ENCODE data around the gene SETDB2.

SETDB2 gene

DNA sequence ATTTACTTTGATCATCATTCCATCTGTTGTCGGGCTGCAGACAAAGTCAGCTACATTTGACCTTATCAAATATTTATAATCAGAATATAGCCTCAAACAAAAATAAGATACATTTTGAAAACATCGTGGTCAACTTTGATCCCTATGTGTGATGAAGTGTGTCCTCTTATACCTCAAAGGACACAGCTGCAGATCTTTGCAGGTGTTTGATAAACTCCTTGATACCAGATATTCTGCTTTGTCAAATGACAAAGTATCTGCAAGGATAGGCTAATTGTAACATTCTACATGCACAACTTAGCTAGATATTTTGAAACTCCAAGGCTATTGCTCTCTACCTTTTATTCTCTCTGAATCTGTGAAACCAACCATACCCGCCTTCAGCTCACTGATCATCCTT, 95.7 kb downstream of the SETDB2 start:
- Histone ChIP-seq H3K4me3 (ENCODE audit: low read depth, low read length) (no peak overlapping the region), H3K4me1 (ENCODE audit: control insufficient read depth, insufficient read depth, low read length) (no peaks in the 10 kb centered on the region), H3K36me3 (ENCODE audit: control insufficient read depth, insufficient read depth, low read length) (no peaks in the 10 kb centered on the region), H3K9ac (ENCODE audit: low read depth, low read length) (no peak overlapping the region), H3K27me3 (ENCODE audit: control insufficient read depth, insufficient read depth, low read length) (no peaks in the 10 kb centered on the region), H3K9me3 (ENCODE audit: control insufficient read depth, insufficient read depth, low read length) (no peaks in the 10 kb centered on the region)

DNA sequence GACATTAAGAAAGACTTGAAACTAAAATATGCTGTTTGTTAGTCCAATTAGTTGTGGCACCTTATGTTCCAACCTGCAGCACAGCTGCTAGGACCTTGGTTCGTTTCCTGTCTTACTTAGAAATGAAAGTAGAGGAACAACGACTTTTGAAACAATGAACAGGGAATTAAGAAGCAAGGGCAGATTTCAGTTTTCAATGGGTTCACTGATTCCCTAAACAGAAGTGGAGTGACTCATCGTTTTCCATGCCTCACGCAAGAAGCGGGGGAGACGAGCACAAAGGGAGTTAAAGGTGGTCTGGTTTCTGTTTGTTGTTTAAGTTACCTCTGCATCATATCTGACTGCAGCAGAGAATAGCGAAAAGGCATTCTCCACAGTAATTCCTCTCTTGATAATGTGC, 96.5 kb downstream of the SETDB2 start:
- Histone ChIP-seq H3K36me3 (ENCODE audit: control insufficient read depth, insufficient read depth, low read length) (no peaks in the 10 kb centered on the region), H3K4me1 (ENCODE audit: control insufficient read depth, insufficient read depth, low read length) (no peaks in the 10 kb centered on the region), H3K27me3 (ENCODE audit: control insufficient read depth, insufficient read depth, low read length) (no peaks in the 10 kb centered on the region)

DNA sequence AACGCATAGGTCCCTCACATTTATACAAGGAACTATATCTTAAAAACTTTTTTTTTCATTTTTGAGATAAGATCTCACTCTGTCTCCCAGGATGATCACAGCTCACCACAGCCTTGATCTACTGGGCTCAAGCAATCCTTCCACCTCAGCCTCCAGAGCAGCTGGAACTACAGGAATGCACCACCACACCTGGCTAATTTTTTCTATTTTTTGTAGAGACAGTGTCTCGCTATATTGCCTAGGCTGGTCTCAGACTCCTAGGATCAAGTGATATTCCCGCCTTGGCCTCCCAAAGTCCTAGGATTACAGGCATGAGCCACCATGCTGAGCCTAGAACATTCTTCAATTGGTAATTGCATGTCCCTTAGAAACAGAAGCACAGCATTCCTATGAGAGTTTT, 99.6 kb downstream of the SETDB2 start:
- Histone ChIP-seq H3K27me3 (ENCODE audit: control insufficient read depth, insufficient read depth, low read length) (no peaks in the 10 kb centered on the region), H3K36me3 (ENCODE audit: control insufficient read depth, insufficient read depth, low read length) (peaks cover 7% of the 10 kb centered on the region), H3K4me3 (ENCODE audit: low read depth, low read length) (no peak overlapping the region), H3K9ac (ENCODE audit: low read depth, low read length) (no peak overlapping the region), H3K4me1 (ENCODE audit: control insufficient read depth, insufficient read depth, low read length) (no peaks in the 10 kb centered on the region), H3K9me3 (ENCODE audit: control insufficient read depth, insufficient read depth, low read length) (no peaks in the 10 kb centered on the region)

More for the DNA sequence above, 96.5 kb downstream of the SETDB2 start:
- Histone ChIP-seq H3K9ac (ENCODE audit: low read depth, low read length) (no peak overlapping the region), H3K4me3 (ENCODE audit: low read depth, low read length) (no peak overlapping the region), H3K9me3 (ENCODE audit: control insufficient read depth, insufficient read depth, low read length) (no peaks in the 10 kb centered on the region)

Data from iPS-15b (cell line).